HepG2 (cell line): ENCODE results near the gene THADA. TPM values are rescaled to one million over a fixed set of nuclear protein-coding genes. Genes with fewer than 3 reads are reported as not detected.

Experiments used
- ATF7-NPFF ChIP-seq: sonication (generic); formaldehyde crosslinking; IDR thresholded peaks from 2 replicates; pipeline ENCODE4 v1.8.1; 2023; ENCODE audit warnings: mild to moderate bottlenecking, low read depth, missing genetic modification reagents, moderate library complexity
- CENPBD1 ChIP-seq: sonication (generic); formaldehyde crosslinking; IDR thresholded peaks from 2 replicates; pipeline ENCODE4 v1.8.0; 2022; ENCODE audit warnings: missing genetic modification reagents, low read depth, mild to moderate bottlenecking, borderline replicate concordance
- FOXJ3 ChIP-seq: sonication (generic); formaldehyde crosslinking; IDR thresholded peaks from 2 replicates; pipeline ENCODE4 v1.4.0; 2020; ENCODE audit warnings: missing genetic modification reagents, mild to moderate bottlenecking, borderline replicate concordance
- KDM1A ChIP-seq: IDR thresholded peaks from 2 replicates; pipeline ENCODE4 v1.6.1; 2016; ENCODE audit warnings: missing compliant biosample characterization
- LCORL ChIP-seq, 2 experiments: fragments of 450-650 bp in 1 of 2; sonication (generic) in 1 of 2; formaldehyde crosslinking in 1 of 2; IDR thresholded peaks; 2 replicates each; pipeline versions ENCODE4 v1.5.0 to v1.6.1; 2017 to 2020; ENCODE audit warnings: antibody characterized with exemption in 1 of 2, missing genetic modification reagents in 1 of 2
- MTF2 ChIP-seq: sonication (generic); formaldehyde crosslinking; IDR thresholded peaks from 2 replicates; pipeline ENCODE4 v1.5.0; 2020; ENCODE audit warnings: missing genetic modification reagents, borderline replicate concordance
- RCOR2 ChIP-seq: IDR thresholded peaks from 2 replicates; pipeline ENCODE4 v1.6.1; 2016; ENCODE audit warnings: missing biosample characterization, missing genetic modification reagents
- RELA ChIP-seq: sonication (generic); formaldehyde crosslinking; IDR thresholded peaks from 2 replicates; pipeline ENCODE4 v1.4.0; 2020; ENCODE audit warnings: missing genetic modification reagents
- SATB2 ChIP-seq: sonication (generic); formaldehyde crosslinking; IDR thresholded peaks from 2 replicates; pipeline ENCODE4 v1.5.0; 2020; ENCODE audit warnings: missing genetic modification reagents
- SNAPC5 ChIP-seq: sonication (generic); formaldehyde crosslinking; IDR thresholded peaks from 2 replicates; pipeline ENCODE4 v1.8.1; 2023; ENCODE audit warnings: mild to moderate bottlenecking, missing genetic modification reagents, borderline replicate concordance
- THAP11 ChIP-seq: IDR thresholded peaks from 2 replicates; pipeline ENCODE4 v1.6.1; 2016; ENCODE audit warnings: missing biosample characterization, missing genetic modification reagents
- TP53 ChIP-seq: sonication (generic); formaldehyde crosslinking; conservative IDR thresholded peaks from 2 replicates; pipeline ENCODE4 v1.4.0; 2020; ENCODE audit warnings: missing genetic modification reagents
- XRCC5 ChIP-seq: fragments of 200-400 bp; formaldehyde crosslinking; optimal IDR thresholded peaks from 2 replicates; pipeline ENCODE3; 2017; ENCODE audit warnings: mild to moderate bottlenecking, low read length
- ZNF256 ChIP-seq: sonication (generic); formaldehyde crosslinking; conservative IDR thresholded peaks from 2 replicates; pipeline ENCODE4 v1.4.0; 2020; ENCODE audit warnings: missing genetic modification reagents
- ZNF281 ChIP-seq: sonication (generic); formaldehyde crosslinking; IDR thresholded peaks from 2 replicates; pipeline ENCODE4 v1.4.0; 2020; ENCODE audit warnings: missing genetic modification reagents, borderline replicate concordance
- ZNF530 ChIP-seq: sonication (generic); formaldehyde crosslinking; IDR thresholded peaks from 2 replicates; pipeline ENCODE4 v1.5.0; 2020; ENCODE audit warnings: low read depth, mild to moderate bottlenecking, missing genetic modification reagents
- ZNF576 ChIP-seq: sonication (generic); formaldehyde crosslinking; IDR thresholded peaks from 2 replicates; pipeline ENCODE4 v1.4.0; 2020; ENCODE audit warnings: mild to moderate bottlenecking, missing genetic modification reagents
- ZNF709 ChIP-seq: sonication (generic); formaldehyde crosslinking; IDR thresholded peaks from 2 replicates; pipeline ENCODE4 v1.5.0; 2020; ENCODE audit warnings: mild to moderate bottlenecking, missing genetic modification reagents
- ZNF768 ChIP-seq: sonication (generic); formaldehyde crosslinking; IDR thresholded peaks from 2 replicates; pipeline ENCODE4 v1.4.0; 2020; ENCODE audit warnings: missing genetic modification reagents
- polyA plus RNA-seq, 8 experiments: library from polyadenylated mRNA; depleted of rRNA in 3 of 8; stranded (reverse) in 7 of 8; unstranded in 1 of 8; fragments of >200 nt; fragmentation: Illumina TruSeq in 4 of 8; extraction: Trizol in 4 of 8; gene quantifications; 2 replicates each; pipeline versions ENCODE4 v1.2.1 to v1.2.3, GENCODE V29; 2011 to 2016; ENCODE audit warnings: low read depth in 4 of 8, missing spikeins in 1 of 8, mixed read lengths in 1 of 8; ENCODE audit not compliant: insufficient read depth in 1 of 8
- total RNA-seq, 5 experiments: library from RNA; depleted of rRNA; stranded (reverse); fragments of >200 nt; fragmentation: Illumina TruSeq; extraction: Trizol; gene quantifications; 2 replicates each; pipeline ENCODE4 v1.2.3, GENCODE V29; 2016; ENCODE audit warnings: low read depth in 1 of 5
- TF ChIP-seq, protein P1 (sequence below): sonication (generic); formaldehyde crosslinking; conservative IDR thresholded peaks from 2 replicates; pipeline ENCODE4 v1.4.0; 2020; ENCODE audit warnings: mild to moderate bottlenecking, missing genetic modification reagents, moderate library complexity
- TF ChIP-seq, protein P2 (sequence below): sonication (generic); formaldehyde crosslinking; IDR thresholded peaks from 2 replicates; pipeline ENCODE4 v1.4.0; 2020; ENCODE audit warnings: mild to moderate bottlenecking, missing genetic modification reagents

The THADA gene
- total and polyA plus RNA-seq, 2 of the 13 experiments (the other 11 are each of a cell fraction or from before 2014, with no cell fraction given), result 12.7 to 21.7 TPM

GRCh38 chr2:43191947-43192516 is 403.8 kb downstream of the THADA start (continued):
- TF ChIP-seq, protein P1, sequence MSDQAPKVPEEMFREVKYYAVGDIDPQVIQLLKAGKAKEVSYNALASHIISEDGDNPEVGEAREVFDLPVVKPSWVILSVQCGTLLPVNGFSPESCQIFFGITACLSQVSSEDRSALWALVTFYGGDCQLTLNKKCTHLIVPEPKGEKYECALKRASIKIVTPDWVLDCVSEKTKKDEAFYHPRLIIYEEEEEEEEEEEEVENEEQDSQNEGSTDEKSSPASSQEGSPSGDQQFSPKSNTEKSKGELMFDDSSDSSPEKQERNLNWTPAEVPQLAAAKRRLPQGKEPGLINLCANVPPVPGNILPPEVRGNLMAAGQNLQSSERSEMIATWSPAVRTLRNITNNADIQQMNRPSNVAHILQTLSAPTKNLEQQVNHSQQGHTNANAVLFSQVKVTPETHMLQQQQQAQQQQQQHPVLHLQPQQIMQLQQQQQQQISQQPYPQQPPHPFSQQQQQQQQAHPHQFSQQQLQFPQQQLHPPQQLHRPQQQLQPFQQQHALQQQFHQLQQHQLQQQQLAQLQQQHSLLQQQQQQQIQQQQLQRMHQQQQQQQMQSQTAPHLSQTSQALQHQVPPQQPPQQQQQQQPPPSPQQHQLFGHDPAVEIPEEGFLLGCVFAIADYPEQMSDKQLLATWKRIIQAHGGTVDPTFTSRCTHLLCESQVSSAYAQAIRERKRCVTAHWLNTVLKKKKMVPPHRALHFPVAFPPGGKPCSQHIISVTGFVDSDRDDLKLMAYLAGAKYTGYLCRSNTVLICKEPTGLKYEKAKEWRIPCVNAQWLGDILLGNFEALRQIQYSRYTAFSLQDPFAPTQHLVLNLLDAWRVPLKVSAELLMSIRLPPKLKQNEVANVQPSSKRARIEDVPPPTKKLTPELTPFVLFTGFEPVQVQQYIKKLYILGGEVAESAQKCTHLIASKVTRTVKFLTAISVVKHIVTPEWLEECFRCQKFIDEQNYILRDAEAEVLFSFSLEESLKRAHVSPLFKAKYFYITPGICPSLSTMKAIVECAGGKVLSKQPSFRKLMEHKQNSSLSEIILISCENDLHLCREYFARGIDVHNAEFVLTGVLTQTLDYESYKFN, result no peak
- TF ChIP-seq ZNF256 (CRISPR knock-in tag) (no peak), THAP11 (CRISPR knock-in tag) (no peak), MTF2 (peak; percentile 63; the same call in 1 of the 2 replicates), KDM1A (CRISPR knock-in tag) (peak; percentile 94), ZNF530 (CRISPR knock-in tag) (no peak), FOXJ3 (CRISPR knock-in tag) (no peak), ATF7-NPFF (CRISPR knock-in tag) (no peak), XRCC5 (no peak), TP53 (CRISPR knock-in tag) (no peak), ZNF768 (peak; percentile 99), RELA (CRISPR knock-in tag) (no peak), CENPBD1 (CRISPR knock-in tag) (no peak), SNAPC5 (CRISPR knock-in tag) (no peak), ZNF576 (CRISPR knock-in tag) (peak; percentile 5; the same call in 1 of the 2 replicates), RCOR2 (CRISPR knock-in tag) (peak; percentile 79), ZNF709 (CRISPR knock-in tag) (peak; percentile 59; the same call in 1 of the 2 replicates), SATB2 (CRISPR knock-in tag) (no peak), LCORL (IDR thresholded peaks at IDR 0.05) (no peak), LCORL (CRISPR knock-in tag; IDR thresholded peaks at IDR 0.05) (peak; percentile 34; the same call in 1 of the 2 replicates), ZNF281 (CRISPR knock-in tag) (peak; percentile 41; the same call in 1 of the 2 replicates)
- TF ChIP-seq, protein P2, sequence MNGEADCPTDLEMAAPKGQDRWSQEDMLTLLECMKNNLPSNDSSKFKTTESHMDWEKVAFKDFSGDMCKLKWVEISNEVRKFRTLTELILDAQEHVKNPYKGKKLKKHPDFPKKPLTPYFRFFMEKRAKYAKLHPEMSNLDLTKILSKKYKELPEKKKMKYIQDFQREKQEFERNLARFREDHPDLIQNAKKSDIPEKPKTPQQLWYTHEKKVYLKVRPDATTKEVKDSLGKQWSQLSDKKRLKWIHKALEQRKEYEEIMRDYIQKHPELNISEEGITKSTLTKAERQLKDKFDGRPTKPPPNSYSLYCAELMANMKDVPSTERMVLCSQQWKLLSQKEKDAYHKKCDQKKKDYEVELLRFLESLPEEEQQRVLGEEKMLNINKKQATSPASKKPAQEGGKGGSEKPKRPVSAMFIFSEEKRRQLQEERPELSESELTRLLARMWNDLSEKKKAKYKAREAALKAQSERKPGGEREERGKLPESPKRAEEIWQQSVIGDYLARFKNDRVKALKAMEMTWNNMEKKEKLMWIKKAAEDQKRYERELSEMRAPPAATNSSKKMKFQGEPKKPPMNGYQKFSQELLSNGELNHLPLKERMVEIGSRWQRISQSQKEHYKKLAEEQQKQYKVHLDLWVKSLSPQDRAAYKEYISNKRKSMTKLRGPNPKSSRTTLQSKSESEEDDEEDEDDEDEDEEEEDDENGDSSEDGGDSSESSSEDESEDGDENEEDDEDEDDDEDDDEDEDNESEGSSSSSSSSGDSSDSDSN (CRISPR knock-in tag), result no peak
